Cerebellar nuclear complex (tissue), 1 donor: ENCODE data around the gene IFI44L.

Experiments used
- DNase-seq, 2 experiments: peaks; one replicate each; lab custom pipeline; 2025; lab: John Stamatoyannopoulos, UW

IFI44L gene

GRCh38 chr1:78641558-78641957 lies 21.3 kb downstream of the IFI44L start:
- no peak for DNase-seq

GRCh38 chr1:78645723-78646122 lies 25.5 kb downstream of the IFI44L start:
- no peak for DNase-seq

GRCh38 chr1:78647238-78647637 lies 27.0 kb downstream of the IFI44L start:
- DNase-seq = no peak

- no peak for DNase-seq
Observed at GRCh38 chr1:78649628-78650027, 29.4 kb downstream of the IFI44L start, which contains the start of gene IFI44. IFI44 (plus strand) TSS chr1:78649831; CDS start chr1:78650196, 365 bp downstream.

- DNase-seq = no peak
Observed at GRCh38 chr1:78650114-78650660, 29.9 kb downstream of the IFI44L start.

GRCh38 chr1:78651241-78651640 lies 31.0 kb downstream of the IFI44L start:
- no peak for DNase-seq

GRCh38 chr1:78652019-78652560 lies 31.8 kb downstream of the IFI44L start:
- no peak for DNase-seq

- no peak for DNase-seq
Observed at GRCh38 chr1:78658901-78659300, 38.7 kb downstream of the IFI44L start.

- DNase-seq = no peak
Observed at GRCh38 chr1:78663923-78664322, 43.7 kb downstream of the IFI44L start.

- no peak for DNase-seq
Observed at GRCh38 chr1:78664763-78665162, 44.5 kb downstream of the IFI44L start.

- DNase-seq = no peak
Observed at GRCh38 chr1:78665809-78666208, 45.6 kb downstream of the IFI44L start.

GRCh38 chr1:78667939-78668338 lies 47.7 kb downstream of the IFI44L start:
- no peak for DNase-seq

GRCh38 chr1:78668427-78668826 lies 48.2 kb downstream of the IFI44L start:
- DNase-seq = no peak

- no peak for DNase-seq
Observed at GRCh38 chr1:78672428-78672827, 52.2 kb downstream of the IFI44L start.

- DNase-seq = no peak
Observed at GRCh38 chr1:78673120-78673519, 52.9 kb downstream of the IFI44L start.

- no peak for DNase-seq
Observed at GRCh38 chr1:78676347-78676982, 56.2 kb downstream of the IFI44L start.

- no peak for DNase-seq
Observed at GRCh38 chr1:78676993-78677392, 56.7 kb downstream of the IFI44L start.

- DNase-seq = no peak
Observed at GRCh38 chr1:78677788-78678187, 57.5 kb downstream of the IFI44L start.

GRCh38 chr1:78678324-78678723 lies 58.1 kb downstream of the IFI44L start:
- DNase-seq = no peak

GRCh38 chr1:78681265-78681664 lies 61.0 kb downstream of the IFI44L start:
- DNase-seq = no peak

- no peak for DNase-seq
Observed at GRCh38 chr1:78682496-78682895, 62.2 kb downstream of the IFI44L start.

- no peak for DNase-seq
Observed at GRCh38 chr1:78683079-78683478, 62.8 kb downstream of the IFI44L start.

- DNase-seq = no peak
Observed at GRCh38 chr1:78687315-78687714, 67.1 kb downstream of the IFI44L start.

GRCh38 chr1:78687914-78688313 lies 67.7 kb downstream of the IFI44L start:
- DNase-seq = no peak
